ENCODE data around the gene FAM78A. TPM values are rescaled to one million over a fixed set of nuclear protein-coding genes. Genes with fewer than 3 reads are reported as not detected.

FAM78A gene
- polyA plus RNA-seq, 1 experiment = 0.40 TPM

DNA sequence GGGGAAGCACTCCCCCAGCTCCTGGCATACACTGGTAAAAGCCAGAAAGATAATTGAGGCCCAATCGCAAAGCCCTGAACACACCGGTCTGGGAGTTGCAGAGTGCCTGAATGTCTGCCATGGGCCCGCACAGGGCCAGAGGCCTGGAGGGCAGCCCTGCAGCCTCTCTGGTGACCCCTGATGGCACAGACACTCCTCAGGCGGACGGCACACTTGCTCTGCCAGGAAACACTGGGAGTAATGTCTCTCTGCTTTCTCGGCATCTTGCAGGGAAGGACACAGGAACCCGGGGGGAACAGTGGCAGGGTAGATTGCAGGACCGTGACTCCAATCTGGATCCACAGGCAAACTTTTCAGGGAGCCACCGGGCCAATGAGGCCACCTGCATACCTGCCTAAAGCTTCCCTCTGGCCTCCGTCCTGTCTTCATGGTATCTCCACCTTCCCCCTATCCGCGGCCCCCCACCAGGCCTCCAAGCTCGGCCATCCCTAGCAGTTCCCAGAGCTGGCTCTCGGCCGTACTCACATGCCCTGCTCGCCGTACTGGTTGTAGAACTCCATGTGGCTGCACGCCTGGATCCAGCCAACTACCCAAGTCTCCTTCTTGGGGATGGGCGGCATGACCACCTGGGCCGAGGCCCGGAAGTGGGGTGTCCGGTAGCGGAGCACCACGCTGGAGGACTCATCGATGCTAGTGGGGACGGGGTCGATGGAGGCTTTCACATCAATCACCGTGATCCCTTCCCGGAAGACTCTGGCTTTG lies 797 bp downstream of the FAM78A start:
- ChIA-PET POLR2A (no interaction called here), CTCF (interaction anchor here (0.5 kb wide), 1 partner anchor 46 kb away, joined by 3 read pairs; no protein-coding TSS in a partner anchor)
- Histone ChIP-seq H3K9me3 (ENCODE audit: control insufficient read depth, insufficient read depth, low read length) (no peaks in the 10 kb centered on the region; the same call in 1 of the 2 replicates), H3K4me3 (ENCODE audit: low read depth, low read length) (no peak overlapping the region), H3K27ac (ENCODE audit: low read depth, low read length) (no peak overlapping the region), H3K27me3 (ENCODE audit: control insufficient read depth, insufficient read depth, low read length) (peaks cover 37% of the 10 kb centered on the region)
- no peak for TF ChIP-seq CTCF (IDR thresholded peaks at IDR 0.05; ENCODE audit: low read depth, low read length)
- DNase-seq (ENCODE audit: low read depth, low spot score) = no peak

- ChIA-PET POLR2A (no interaction called here), CTCF (no interaction called here)
- DNase-seq (ENCODE audit: low read depth, low spot score) = no peak
- H3K27me3 ChIP-seq (ENCODE audit: control insufficient read depth, insufficient read depth, low read length) = peaks cover 33% of the 10 kb centered on the region
- no peak overlapping the region for H3K4me3 ChIP-seq (ENCODE audit: low read depth, low read length)
- no peaks in the 10 kb centered on the region; the same call in 1 of the 2 replicates for H3K9me3 ChIP-seq (ENCODE audit: control insufficient read depth, insufficient read depth, low read length)
- no peak for TF ChIP-seq CTCF (IDR thresholded peaks at IDR 0.05; ENCODE audit: low read depth, low read length)
- H3K27ac ChIP-seq (ENCODE audit: low read depth, low read length) = no peak overlapping the region
These were observed 1.5 kb downstream of the FAM78A start for GRCh38 chr9:131274674-131275331.

- no peak for TF ChIP-seq CTCF (IDR thresholded peaks at IDR 0.05; ENCODE audit: low read depth, low read length)
- CTCF ChIA-PET = no interaction called here
These were observed 2.2 kb downstream of the FAM78A start for GRCh38 chr9:131273856-131274673.

DNA sequence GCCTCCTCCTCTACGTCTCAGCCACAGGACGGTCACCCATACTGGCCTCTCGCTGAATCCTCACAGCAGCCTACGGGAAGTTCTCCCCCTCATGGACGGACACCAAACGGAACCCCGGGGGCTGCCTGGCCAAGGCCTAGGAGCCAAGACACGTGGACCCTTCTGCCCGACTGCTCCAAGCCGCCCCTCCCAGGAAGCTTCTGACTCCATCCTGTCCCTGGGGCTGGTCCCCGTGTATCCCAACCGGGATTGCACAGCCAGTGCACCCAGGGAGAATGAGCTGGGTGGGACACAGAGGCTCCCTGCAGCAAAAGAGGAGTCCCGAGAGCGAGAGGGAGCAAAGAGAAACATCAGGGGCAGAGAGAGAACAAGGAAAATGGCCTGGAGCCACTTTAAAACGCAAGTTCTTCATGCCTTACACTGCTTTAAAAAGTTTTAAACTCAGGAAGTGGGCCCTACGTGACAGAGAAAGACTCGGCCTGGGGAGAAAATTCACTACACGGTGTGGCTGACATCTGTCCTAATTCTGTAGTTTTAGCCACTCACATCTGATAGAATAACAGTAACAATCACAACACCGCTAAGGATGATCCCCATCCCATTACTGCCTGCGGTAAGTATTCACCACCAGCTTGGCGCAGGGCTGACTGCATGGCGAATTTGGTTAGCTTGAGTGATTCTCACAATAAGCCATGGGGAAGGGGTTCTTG lies 3.0 kb downstream of the FAM78A start:
- H3K4me3 ChIP-seq (ENCODE audit: low read depth, low read length) = no peak overlapping the region
- no peaks in the 10 kb centered on the region; the same call in 1 of the 2 replicates for H3K9me3 ChIP-seq (ENCODE audit: control insufficient read depth, insufficient read depth, low read length)
- H3K27me3 ChIP-seq (ENCODE audit: control insufficient read depth, insufficient read depth, low read length) = peaks cover 28% of the 10 kb centered on the region
- H3K27ac ChIP-seq (ENCODE audit: low read depth, low read length) = no peak overlapping the region
- ChIA-PET POLR2A (no interaction called here), CTCF (no interaction called here)
- no peak for TF ChIP-seq CTCF (IDR thresholded peaks at IDR 0.05; ENCODE audit: low read depth, low read length)
- DNase-seq (ENCODE audit: low read depth, low spot score) = no peak

More at GRCh38 chr9:131273856-131274673, 2.2 kb downstream of the FAM78A start:
- Histone ChIP-seq H3K27ac (ENCODE audit: low read depth, low read length) (no peak overlapping the region), H3K4me3 (ENCODE audit: low read depth, low read length) (no peak overlapping the region), H3K27me3 (ENCODE audit: control insufficient read depth, insufficient read depth, low read length) (peaks cover 28% of the 10 kb centered on the region), H3K9me3 (ENCODE audit: control insufficient read depth, insufficient read depth, low read length) (no peaks in the 10 kb centered on the region; the same call in 1 of the 2 replicates)
- POLR2A ChIA-PET = no interaction called here
- no peak for DNase-seq (ENCODE audit: low read depth, low spot score)

Measured in AG04450 (cell line).